Measurements from ENCODE around the gene NBAS.

DNA sequence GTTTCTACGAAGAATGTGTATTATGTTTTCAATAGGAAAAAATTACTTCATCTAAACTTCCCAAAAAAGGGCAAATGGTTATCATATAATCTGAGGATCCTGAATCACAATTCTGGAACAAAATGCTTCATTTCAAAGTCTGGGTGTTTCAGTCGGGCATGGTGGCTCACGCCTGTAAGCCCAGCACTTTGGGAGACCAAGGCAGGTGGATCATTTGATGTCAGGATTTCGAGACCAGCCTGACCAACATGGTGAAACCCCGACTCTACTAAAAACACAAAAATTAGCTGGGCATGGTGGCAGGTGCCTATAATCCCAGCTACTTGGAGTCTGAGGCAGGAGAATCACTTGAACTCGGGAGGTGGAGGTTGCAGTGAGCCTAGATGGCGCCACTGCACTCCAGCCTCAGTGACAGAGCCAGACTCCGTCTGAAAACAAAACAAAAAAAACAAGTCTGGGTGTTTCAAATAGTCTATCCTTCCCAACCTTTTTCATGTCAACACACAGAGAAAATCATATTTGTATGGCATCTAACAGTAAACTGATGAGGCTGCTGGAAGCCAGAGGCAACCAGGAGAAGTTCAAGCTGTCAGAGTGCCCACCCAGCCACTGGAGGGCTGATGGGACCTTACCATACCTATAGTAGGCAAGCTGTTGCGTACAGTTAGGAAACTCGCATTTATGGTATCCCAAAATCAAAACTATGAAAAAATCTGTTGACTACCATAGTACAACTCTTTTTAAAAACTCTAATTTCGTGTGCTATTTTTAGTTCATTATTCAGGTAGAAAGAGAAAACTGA, 14.6 kb downstream of the NBAS start:
- TF ChIP-seq, protein P1, sequence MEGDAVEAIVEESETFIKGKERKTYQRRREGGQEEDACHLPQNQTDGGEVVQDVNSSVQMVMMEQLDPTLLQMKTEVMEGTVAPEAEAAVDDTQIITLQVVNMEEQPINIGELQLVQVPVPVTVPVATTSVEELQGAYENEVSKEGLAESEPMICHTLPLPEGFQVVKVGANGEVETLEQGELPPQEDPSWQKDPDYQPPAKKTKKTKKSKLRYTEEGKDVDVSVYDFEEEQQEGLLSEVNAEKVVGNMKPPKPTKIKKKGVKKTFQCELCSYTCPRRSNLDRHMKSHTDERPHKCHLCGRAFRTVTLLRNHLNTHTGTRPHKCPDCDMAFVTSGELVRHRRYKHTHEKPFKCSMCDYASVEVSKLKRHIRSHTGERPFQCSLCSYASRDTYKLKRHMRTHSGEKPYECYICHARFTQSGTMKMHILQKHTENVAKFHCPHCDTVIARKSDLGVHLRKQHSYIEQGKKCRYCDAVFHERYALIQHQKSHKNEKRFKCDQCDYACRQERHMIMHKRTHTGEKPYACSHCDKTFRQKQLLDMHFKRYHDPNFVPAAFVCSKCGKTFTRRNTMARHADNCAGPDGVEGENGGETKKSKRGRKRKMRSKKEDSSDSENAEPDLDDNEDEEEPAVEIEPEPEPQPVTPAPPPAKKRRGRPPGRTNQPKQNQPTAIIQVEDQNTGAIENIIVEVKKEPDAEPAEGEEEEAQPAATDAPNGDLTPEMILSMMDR (conservative IDR thresholded peaks at IDR 0.05; ENCODE audit: low read length): peak; percentile 84
- no peak for TF ChIP-seq EZH2phosphoT487 (IDR thresholded peaks at IDR 0.05; ENCODE audit: borderline replicate concordance, low read depth, low read length)

Measured in OCI-LY7 (cell line).